ENCODE measurements around the gene COL8A1.
A peak's percentile ranks its signal among the peaks of the same experiment; 100 is the strongest.

Gene COL8A1

GRCh38 chr3:99761415-99762165 lies 123.2 kb downstream of the COL8A1 start:
- DNase-seq (ENCODE audit: low read depth), result no peak

- no peak for DNase-seq (ENCODE audit: low read depth)
Observed at GRCh38 chr3:99762901-99763300, 124.5 kb downstream of the COL8A1 start.

GRCh38 chr3:99764377-99764776 lies 126.0 kb downstream of the COL8A1 start:
- no peak for DNase-seq (ENCODE audit: low read depth)

- no peak for DNase-seq (ENCODE audit: low read depth)
Observed at GRCh38 chr3:99765042-99765942, 126.9 kb downstream of the COL8A1 start.

GRCh38 chr3:99767291-99767690 lies 128.9 kb downstream of the COL8A1 start:
- no peak for DNase-seq (ENCODE audit: low read depth)

GRCh38 chr3:99768126-99768525 lies 129.7 kb downstream of the COL8A1 start:
- DNase-seq (ENCODE audit: low read depth), result no peak

GRCh38 chr3:99768808-99769501 lies 130.6 kb downstream of the COL8A1 start:
- DNase-seq (ENCODE audit: low read depth), result no peak

GRCh38 chr3:99772171-99772570 lies 133.8 kb downstream of the COL8A1 start:
- no peak for DNase-seq (ENCODE audit: low read depth)

- no peak for DNase-seq (ENCODE audit: low read depth)
Observed at GRCh38 chr3:99772671-99773070, 134.3 kb downstream of the COL8A1 start.

- DNase-seq (ENCODE audit: low read depth), result peak; percentile 51
Observed at GRCh38 chr3:99774467-99774866, 136.1 kb downstream of the COL8A1 start.

GRCh38 chr3:99776516-99777209 lies 138.3 kb downstream of the COL8A1 start:
- DNase-seq (ENCODE audit: low read depth), result no peak

GRCh38 chr3:99777210-99777549 lies 138.8 kb downstream of the COL8A1 start:
- DNase-seq (ENCODE audit: low read depth), result no peak

- no peak for DNase-seq (ENCODE audit: low read depth)
Observed at GRCh38 chr3:99777708-99778107, 139.3 kb downstream of the COL8A1 start.

- no peak for DNase-seq (ENCODE audit: low read depth)
Observed at GRCh38 chr3:99780749-99781148, 142.4 kb downstream of the COL8A1 start.

GRCh38 chr3:99781761-99782160 lies 143.4 kb downstream of the COL8A1 start:
- no peak for DNase-seq (ENCODE audit: low read depth)

GRCh38 chr3:99783011-99783573 lies 144.7 kb downstream of the COL8A1 start:
- peak; percentile 55 for DNase-seq (ENCODE audit: low read depth)

- DNase-seq (ENCODE audit: low read depth), result peak; percentile 63
Observed at GRCh38 chr3:99789011-99789721, 150.8 kb downstream of the COL8A1 start.

GRCh38 chr3:99794485-99794884 lies 156.1 kb downstream of the COL8A1 start:
- DNase-seq (ENCODE audit: low read depth), result no peak

- no peak for DNase-seq (ENCODE audit: low read depth)
Observed at GRCh38 chr3:99795573-99795972, 157.2 kb downstream of the COL8A1 start.

- no peak for DNase-seq (ENCODE audit: low read depth)
Observed at GRCh38 chr3:99799422-99799821, 161.0 kb downstream of the COL8A1 start.

GRCh38 chr3:99803297-99803696 lies 164.9 kb downstream of the COL8A1 start:
- no peak for DNase-seq (ENCODE audit: low read depth)
